Hepatocyte (in vitro differentiated cells): ENCODE data around the gene NAV2. TPM values are rescaled to one million over a fixed set of nuclear protein-coding genes. Genes with fewer than 3 reads are reported as not detected.

ENCODE experiments used
- DNase-seq: peaks from one replicate; pipeline ENCODE4 v3.0.0-alpha.2; 2016; ENCODE audit warnings: low spot score
- H2AFZ ChIP-seq: fragments of 200-600 bp; sonication (generic); 2 replicates; pipeline ENCODE4 v1.6.0; 2016; ENCODE audit warnings: antibody characterized with exemption, mild to moderate bottlenecking
- H3K27ac ChIP-seq: fragments of 200-600 bp; sonication (generic); 2 replicates; pipeline ENCODE4 v1.5.1; 2016; ENCODE audit warnings: mild to moderate bottlenecking
- H3K27me3 ChIP-seq: fragments of 200-600 bp; sonication (generic); 2 replicates; pipeline ENCODE4 v1.6.1; 2016
- H3K36me3 ChIP-seq: fragments of 200-600 bp; sonication (generic); replicated peaks from 2 replicates; pipeline ENCODE4 v1.5.1; 2016; ENCODE audit warnings: low read depth; ENCODE audit not compliant: insufficient read depth
- H3K4me1 ChIP-seq: fragments of 200-600 bp; sonication (generic); 2 replicates; pipeline ENCODE4 v1.5.1; 2016; ENCODE audit warnings: mild to moderate bottlenecking, moderate library complexity; ENCODE audit not compliant: insufficient read depth
- H3K4me2 ChIP-seq: fragments of 200-600 bp; sonication (generic); 2 replicates; pipeline ENCODE4 v1.6.0; 2016
- H3K4me3 ChIP-seq: fragments of 200-600 bp; sonication (generic); 2 replicates; pipeline ENCODE4 v1.5.1; 2016; ENCODE audit warnings: mild to moderate bottlenecking
- H3K79me2 ChIP-seq: fragments of 200-600 bp; sonication (generic); 2 replicates; pipeline ENCODE4 v1.6.0; 2017; ENCODE audit warnings: mild to moderate bottlenecking
- H3K9me2 ChIP-seq: fragments of 200-600 bp; sonication (generic); replicated peaks from 2 replicates; pipeline ENCODE4 v1.6.0; 2017; ENCODE audit warnings: mild to moderate bottlenecking; ENCODE audit not compliant: insufficient read depth
- H3K9me3 ChIP-seq: fragments of 200-600 bp; sonication (generic); 2 replicates; pipeline ENCODE4 v1.5.1; 2016; ENCODE audit warnings: low read depth, mild to moderate bottlenecking
- H4K20me1 ChIP-seq: fragments of 200-600 bp; sonication (generic); 2 replicates; pipeline ENCODE4 v1.6.0; 2016; ENCODE audit warnings: mild to moderate bottlenecking; ENCODE audit not compliant: insufficient read depth, poor library complexity, severe bottlenecking
- CTCF ChIP-seq: fragments of 200-600 bp; sonication (generic); IDR thresholded peaks from 2 replicates; pipeline ENCODE4 v1.5.1; 2016; ENCODE audit warnings: antibody characterized with exemption, mild to moderate bottlenecking; ENCODE audit not compliant: poor library complexity
- EZH2 ChIP-seq: fragments of 200-600 bp; sonication (generic); IDR thresholded peaks from 2 replicates; pipeline ENCODE4 v1.6.1; 2016; ENCODE audit warnings: antibody characterized with exemption, mild to moderate bottlenecking, borderline replicate concordance
- EZH2phosphoT487 ChIP-seq: fragments of 200-600 bp; sonication (generic); IDR thresholded peaks from one replicate; pipeline ENCODE4 v1.6.1; 2018; ENCODE audit warnings: antibody characterized with exemption, mild to moderate bottlenecking, low read depth, moderate library complexity; ENCODE audit not compliant: unreplicated experiment, severe bottlenecking
- whole genome bisulfite sequencing: methylation state at CpG from one replicate; pipeline ENCODE4 v1.1.6; 2016; ENCODE audit warnings: low lambda C conversion rate; ENCODE audit errors: missing lambda C conversion rate; 5-methylcytosine and 5-hydroxymethylcytosine counted together
- polyA plus RNA-seq: library from polyadenylated mRNA; unstranded; fragments of >200 nt; fragmentation: Nextera tagmentation; extraction: Ambion mirVana; gene quantifications from 2 replicates; pipeline ENCODE4 v1.2.1, GENCODE V29; 2016
- total RNA-seq: library from RNA; depleted of rRNA; stranded (reverse); fragments of >200 nt; gene quantifications from 2 replicates; pipeline ENCODE4 v1.2.3, GENCODE V29; 2014

Gene NAV2
- total and polyA plus RNA-seq, 2 experiments from 2014 or later: 23.7 to 30.8 TPM

GRCh38 chr11:20026629-20027555 is 314.3 kb downstream of the NAV2 start:
- peaks cover 69% of the 10 kb centered on the region for H3K79me2 ChIP-seq
- WGBS: 40% methylated on average over 15 of the region's 15 CpGs
- no peaks in the 10 kb centered on the region for H3K9me2 ChIP-seq
- no peaks in the 10 kb centered on the region for H3K36me3 ChIP-seq
- peak; percentile 71 for DNase-seq
- peak overlapping the region; percentile 68 for H3K4me2 ChIP-seq
- no peak overlapping the region for H3K4me3 ChIP-seq
- H4K20me1 ChIP-seq: no peaks in the 10 kb centered on the region
- H3K27ac ChIP-seq: peak overlapping the region; percentile 80
- H3K4me1 ChIP-seq: peaks cover 79% of the 10 kb centered on the region
- no peak for TF ChIP-seq EZH2phosphoT487
- TF ChIP-seq EZH2: no peak
- TF ChIP-seq CTCF: no peak
- H3K27me3 ChIP-seq: no peaks in the 10 kb centered on the region
- H3K9me3 ChIP-seq: no peaks in the 10 kb centered on the region
- no peak overlapping the region for H2AFZ ChIP-seq

GRCh38 chr11:20027556-20028013 is 314.9 kb downstream of the NAV2 start:
- Histone ChIP-seq H3K79me2 (peaks cover 71% of the 10 kb centered on the region), H3K36me3 (no peaks in the 10 kb centered on the region), H2AFZ (no peak overlapping the region), H3K27me3 (no peaks in the 10 kb centered on the region), H3K9me2 (no peaks in the 10 kb centered on the region), H3K27ac (peak overlapping the region; percentile 80), H3K4me3 (no peak overlapping the region), H3K9me3 (no peaks in the 10 kb centered on the region), H4K20me1 (no peaks in the 10 kb centered on the region), H3K4me2 (peak overlapping the region; percentile 68), H3K4me1 (peaks cover 79% of the 10 kb centered on the region)
- 13% methylated on average over 4 of the region's 4 CpGs for WGBS
- no peak for DNase-seq
- TF ChIP-seq CTCF: no peak
- no peak for TF ChIP-seq EZH2
- TF ChIP-seq EZH2phosphoT487: no peak

- Histone ChIP-seq H3K36me3 (no peaks in the 10 kb centered on the region), H3K4me1 (peaks cover 66% of the 10 kb centered on the region), H3K79me2 (peaks cover 79% of the 10 kb centered on the region), H3K9me3 (no peaks in the 10 kb centered on the region), H3K27me3 (no peaks in the 10 kb centered on the region), H4K20me1 (no peaks in the 10 kb centered on the region), H3K27ac (peak overlapping the region; percentile 80), H3K9me2 (no peaks in the 10 kb centered on the region), H3K4me2 (no peak overlapping the region), H2AFZ (no peak overlapping the region), H3K4me3 (no peak overlapping the region)
- TF ChIP-seq CTCF (no peak), EZH2 (no peak), EZH2phosphoT487 (no peak)
- WGBS: 70% methylated on average over 3 of the region's 3 CpGs
- DNase-seq: no peak
Observed at GRCh38 chr11:20029193-20029592, 316.6 kb downstream of the NAV2 start.
